Cardiac muscle cell (in vitro differentiated cells and primary cell): Measurements from ENCODE around the gene SCD. TPM values are rescaled to one million over a fixed set of nuclear protein-coding genes. Genes with fewer than 3 reads are reported as not detected.

Experiments
- DNase-seq, 2 donors: peaks; one replicate each; pipeline versions ENCODE4 v3.0.0 to v3.0.0-alpha.2; 2010 to 2017; ENCODE audit warnings: low read depth in 1 of 2, low spot score in 1 of 2
- H3K27ac ChIP-seq: fragments of 200-600 bp; sonication (generic); 2 replicates; pipeline ENCODE4 v1.5.1; 2016
- H3K27me3 ChIP-seq: fragments of 200-600 bp; sonication (generic); 2 replicates; pipeline ENCODE4 v1.6.0; 2016; ENCODE audit warnings: control low read depth
- H3K36me3 ChIP-seq: fragments of 200-600 bp; sonication (generic); 2 replicates; pipeline ENCODE4 v1.5.1; 2016; ENCODE audit warnings: control low read depth
- H3K4me1 ChIP-seq: fragments of 200-600 bp; sonication (generic); 2 replicates; pipeline ENCODE4 v1.8.1; 2017; ENCODE audit warnings: low read depth, mild to moderate bottlenecking, mixed run types
- H3K4me3 ChIP-seq: fragments of 200-600 bp; sonication (generic); 2 replicates; pipeline ENCODE4 v1.5.1; 2016; ENCODE audit warnings: mild to moderate bottlenecking
- H3K9me3 ChIP-seq: fragments of 200-600 bp; sonication (generic); 2 replicates; pipeline ENCODE4 v1.5.1; 2017; ENCODE audit warnings: low read depth, mild to moderate bottlenecking, control low read depth
- CTCF ChIP-seq: IDR thresholded peaks from 2 replicates; pipeline ENCODE4 v1.5.1; 2012; ENCODE audit warnings: low read depth, mild to moderate bottlenecking, low read length
- polyA plus RNA-seq: library from polyadenylated mRNA; unstranded; fragments of >200 nt; fragmentation: Nextera tagmentation; extraction: Ambion mirVana; gene quantifications from 2 replicates; pipeline ENCODE4 v1.2.1, GENCODE V29; 2016
- total RNA-seq: library from RNA; depleted of rRNA; stranded (reverse); fragments of >200 nt; gene quantifications from 2 replicates; pipeline ENCODE4 v1.2.3, GENCODE V29; 2016

The SCD gene
- total and polyA plus RNA-seq, 2 experiments from 2014 or later: 149 to 246 TPM

GRCh38 chr10:100382553-100382952 lies 35.5 kb downstream of the SCD start:
- TF ChIP-seq CTCF: no peak
- no peak for DNase-seq
- H3K9me3 ChIP-seq: no peaks in the 10 kb centered on the region
- H3K4me3 ChIP-seq: no peak overlapping the region
- H3K27ac ChIP-seq: no peak overlapping the region
- H3K27me3 ChIP-seq: no peaks in the 10 kb centered on the region
- H3K36me3 ChIP-seq: peaks cover 8% of the 10 kb centered on the region
- H3K4me1 ChIP-seq: no peaks in the 10 kb centered on the region

DNA sequence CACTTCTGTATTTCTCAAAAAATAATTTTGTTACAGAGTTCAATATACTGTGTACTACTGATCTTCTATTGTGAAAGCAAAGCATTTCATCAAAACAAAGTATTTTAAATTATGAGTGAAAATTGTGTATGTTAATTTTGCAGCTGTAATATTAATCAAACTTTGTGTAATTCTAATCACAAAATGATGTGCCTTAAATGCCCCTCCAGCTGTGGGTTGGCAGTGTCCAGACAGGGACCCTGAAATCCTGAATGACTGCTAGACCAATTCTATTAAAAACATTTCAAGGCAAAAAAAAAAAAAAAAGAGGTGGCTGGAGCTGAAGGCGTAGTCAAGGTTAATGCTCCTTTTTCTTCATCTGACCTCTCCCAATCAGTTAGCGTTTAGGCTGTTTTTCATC lies 36.2 kb downstream of the SCD start:
- Histone ChIP-seq H3K27ac (no peak overlapping the region), H3K27me3 (no peaks in the 10 kb centered on the region), H3K36me3 (peaks cover 8% of the 10 kb centered on the region), H3K4me1 (no peaks in the 10 kb centered on the region), H3K9me3 (no peaks in the 10 kb centered on the region), H3K4me3 (no peak overlapping the region)
- no peak for TF ChIP-seq CTCF
- DNase-seq: no peak

DNA sequence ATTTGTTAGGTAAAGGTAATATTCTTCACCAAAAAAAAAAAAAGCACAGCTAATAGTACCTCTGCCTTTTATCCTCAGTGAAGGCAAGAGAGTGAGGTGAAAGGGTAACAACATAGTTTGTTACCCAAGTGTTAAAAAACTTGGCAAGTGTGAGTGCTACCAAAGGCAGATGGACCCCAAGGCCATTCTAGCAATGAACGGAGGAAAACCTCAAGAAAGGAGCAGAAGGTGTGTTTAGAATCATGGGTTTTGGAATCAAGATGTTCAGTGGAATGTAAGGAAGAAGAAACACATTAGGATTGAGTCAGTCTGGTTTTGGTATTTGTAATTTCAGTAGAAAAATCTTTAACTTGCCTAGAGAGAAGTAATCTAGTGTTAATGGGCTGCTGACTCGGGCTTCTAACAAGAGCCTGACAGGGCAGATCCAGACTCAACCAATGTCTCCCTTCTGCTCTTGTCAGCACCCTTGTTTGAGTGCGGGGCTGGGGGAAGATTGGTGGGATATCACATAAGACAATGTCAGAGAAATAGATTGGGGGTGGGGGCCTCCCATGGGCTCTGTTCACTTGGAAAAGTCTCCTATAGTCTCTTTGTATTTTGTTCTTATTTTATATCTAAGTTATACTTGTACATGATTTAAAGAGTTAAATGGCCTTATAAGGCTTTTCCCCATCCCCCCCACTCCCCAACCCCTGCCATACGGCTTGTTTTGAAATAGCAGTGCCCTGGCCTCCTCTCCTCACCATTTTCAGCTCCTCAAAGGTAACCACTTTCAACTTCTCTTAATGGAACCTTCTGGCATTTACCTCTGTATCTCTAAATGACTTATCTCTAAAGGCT lies 44.4 kb downstream of the SCD start:
- Histone ChIP-seq H3K27me3 (no peaks in the 10 kb centered on the region), H3K4me3 (no peak overlapping the region), H3K36me3 (no peaks in the 10 kb centered on the region), H3K27ac (no peak overlapping the region), H3K9me3 (no peaks in the 10 kb centered on the region), H3K4me1 (peaks cover 12% of the 10 kb centered on the region)
- TF ChIP-seq CTCF: no peak
- DNase-seq: no peak

DNA sequence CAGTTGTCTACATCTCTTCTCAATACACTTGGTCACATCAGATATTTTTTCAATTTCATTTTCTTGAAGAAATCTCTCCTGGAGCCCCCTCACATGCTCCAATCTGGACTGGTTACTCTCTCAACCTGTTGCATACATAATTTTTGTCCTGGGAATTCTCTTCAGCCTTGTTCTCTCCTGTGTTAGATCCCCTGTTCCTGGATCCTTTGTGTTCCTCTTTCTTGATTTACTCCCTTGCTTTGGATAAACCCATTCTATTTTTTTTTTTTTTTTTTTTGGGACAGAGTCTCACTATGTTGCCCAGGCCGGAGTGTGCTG lies 45.6 kb downstream of the SCD start:
- Histone ChIP-seq H3K9me3 (no peaks in the 10 kb centered on the region), H3K4me1 (peaks cover 12% of the 10 kb centered on the region), H3K27me3 (no peaks in the 10 kb centered on the region), H3K4me3 (no peak overlapping the region), H3K27ac (no peak overlapping the region), H3K36me3 (no peaks in the 10 kb centered on the region)
- no peak for TF ChIP-seq CTCF
- DNase-seq: no peak

DNA sequence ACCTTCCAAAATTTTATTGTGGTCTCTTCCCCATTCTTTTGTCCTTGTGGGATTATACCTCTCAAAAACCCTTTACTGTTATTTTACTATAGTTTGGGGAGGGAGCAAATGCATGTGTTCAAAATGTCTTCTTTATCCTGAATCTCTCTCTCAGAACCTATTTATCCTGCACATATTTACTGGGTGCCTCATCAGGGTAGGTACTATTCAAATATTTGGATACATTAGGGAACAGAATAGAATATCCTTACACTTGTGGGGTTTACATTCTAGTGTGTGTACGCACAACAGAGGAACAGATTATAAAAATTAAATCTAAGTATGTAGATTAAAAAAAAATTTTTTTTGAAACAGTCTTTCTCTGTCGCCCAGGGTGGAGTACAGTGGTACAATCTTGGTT lies 48.6 kb downstream of the SCD start:
- H3K4me1 ChIP-seq: peaks cover 12% of the 10 kb centered on the region
- H3K27me3 ChIP-seq: no peaks in the 10 kb centered on the region
- H3K4me3 ChIP-seq: no peak overlapping the region
- H3K27ac ChIP-seq: no peak overlapping the region
- H3K36me3 ChIP-seq: no peaks in the 10 kb centered on the region
- TF ChIP-seq CTCF: no peak
- DNase-seq: no peak
- no peaks in the 10 kb centered on the region for H3K9me3 ChIP-seq
